HG03097 (cell line): Measurements from ENCODE around the gene NRCAM.
A peak's percentile ranks its signal among the peaks of the same experiment; 100 is the strongest.
"Not testable (repeated sequence)": the region's sequence is repeated elsewhere in the genome, so short reads cannot be mapped to it uniquely, and the experiment has no call there.

ENCODE experiments used
- ATAC-seq: cut with Tn5 transposase; IDR thresholded peaks from one replicate; pipeline ENCODE4 v1.9.1; 2021; ENCODE audit not compliant: unreplicated experiment, low FRiP score

NRCAM gene

DNA sequence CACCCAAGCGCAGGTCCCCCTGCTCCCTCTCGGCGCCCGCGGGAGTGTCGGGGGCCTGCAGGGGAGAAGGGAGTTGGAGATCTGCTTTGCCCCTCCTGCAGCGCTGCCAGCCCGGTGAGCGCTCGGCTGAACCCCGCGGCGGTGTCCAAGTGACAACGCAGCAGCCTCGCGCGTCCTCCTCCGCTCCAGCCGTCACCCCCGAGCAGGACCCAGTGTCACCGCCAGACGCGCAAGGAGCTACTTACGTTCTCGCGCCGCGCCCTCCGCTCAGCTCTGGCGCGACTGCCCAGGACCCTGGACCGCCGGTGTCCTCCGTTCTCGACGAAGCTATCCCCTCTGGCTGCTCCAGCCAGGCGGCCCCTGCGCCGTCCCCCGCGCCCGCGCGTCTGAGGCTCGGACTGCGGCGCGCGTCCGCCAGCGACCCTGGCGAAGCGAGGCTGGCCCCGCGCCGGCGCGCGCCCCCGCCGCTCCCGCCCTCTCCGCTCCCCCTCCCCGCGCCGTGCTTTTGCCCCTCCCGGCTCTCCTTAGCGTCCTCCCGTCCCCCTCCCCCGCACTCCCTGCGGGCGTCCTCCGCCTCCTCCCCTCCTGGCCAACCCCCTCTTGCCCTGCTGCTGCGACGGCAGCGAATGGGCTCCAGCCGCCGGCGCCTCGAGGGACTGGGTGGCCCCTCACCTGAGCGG lies at the start of gene NRCAM:
TSS of gene NRCAM (minus strand) at position 439 of the 680 bp plus-strand sequence. CDS start 216,372 bp downstream, outside the sequence.
- no peak for ATAC-seq

DNA sequence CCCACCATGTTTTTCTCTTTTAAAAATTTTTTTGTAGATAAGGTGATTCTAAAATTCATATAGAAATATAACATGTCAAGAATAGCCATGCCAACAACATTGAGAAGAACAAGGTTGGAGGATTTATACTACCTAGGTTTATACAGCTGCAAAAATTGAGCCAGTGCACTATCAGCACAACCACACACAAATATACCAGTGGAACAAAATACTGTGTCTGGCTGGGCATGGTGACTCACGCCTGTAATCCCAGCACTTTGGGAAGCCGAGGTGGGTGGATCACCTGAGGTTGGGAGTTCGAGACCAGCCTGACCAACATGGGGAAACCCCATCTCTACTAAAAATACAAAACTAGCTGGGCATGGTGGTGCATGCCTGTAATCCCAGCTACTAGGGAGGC lies 48.3 kb upstream of the NRCAM start:
- ATAC-seq = not testable (repeated sequence)

- peak; percentile 77 for ATAC-seq
Observed at GRCh38 chr7:108503112-108504026, 47.1 kb upstream of the NRCAM start.

- ATAC-seq = no peak
Observed at GRCh38 chr7:108499566-108499965, 43.3 kb upstream of the NRCAM start.

GRCh38 chr7:108498481-108498880 lies 42.2 kb upstream of the NRCAM start:
- no peak for ATAC-seq

DNA sequence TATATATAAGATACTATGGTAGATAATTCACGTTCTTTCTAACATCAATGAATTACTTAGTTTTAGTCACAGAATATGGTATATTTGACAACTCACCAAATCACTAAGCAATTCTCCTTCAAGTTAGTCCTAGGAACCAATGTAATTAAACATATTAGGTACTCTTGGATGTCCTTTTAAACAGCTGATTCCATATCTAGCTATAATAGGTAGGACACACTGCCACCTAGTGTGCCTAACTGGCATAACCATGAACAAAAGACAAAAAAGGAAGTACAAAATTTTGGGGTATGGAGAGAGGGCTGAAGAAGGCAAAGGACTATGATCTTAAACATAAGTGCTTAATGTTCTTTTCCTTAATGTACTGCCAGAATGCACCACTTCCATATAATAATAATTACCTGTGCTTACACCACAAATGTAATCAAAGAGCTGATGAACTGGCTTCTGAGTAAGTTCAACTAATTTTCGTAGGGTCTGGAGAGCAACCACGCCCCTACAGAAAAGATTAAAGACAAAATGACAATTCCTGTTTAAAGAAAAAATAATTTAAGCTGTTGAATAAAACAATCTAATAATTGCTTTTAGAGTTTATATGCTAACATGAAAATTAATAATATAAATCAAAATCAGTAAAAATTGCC lies 41.0 kb upstream of the NRCAM start:
- no peak for ATAC-seq

DNA sequence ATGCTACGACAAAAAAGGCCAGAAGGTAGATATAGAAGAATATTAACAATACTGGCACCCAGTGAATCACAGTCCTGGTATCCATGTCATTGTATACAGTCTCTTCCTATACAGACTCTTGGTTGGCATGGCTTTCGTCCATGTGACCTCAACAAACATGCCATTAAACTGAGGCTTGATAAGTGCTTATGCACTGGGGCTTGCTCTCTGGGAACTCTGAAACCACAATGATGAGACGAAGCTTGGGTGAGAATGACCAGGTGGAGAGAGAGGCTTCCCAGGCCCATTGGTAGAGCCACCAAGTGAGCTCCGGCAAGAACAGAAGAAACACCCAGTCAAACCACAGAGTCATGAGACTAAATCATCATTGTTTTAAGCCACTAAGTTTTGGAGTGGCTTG lies 36.5 kb upstream of the NRCAM start:
- ATAC-seq = no peak

DNA sequence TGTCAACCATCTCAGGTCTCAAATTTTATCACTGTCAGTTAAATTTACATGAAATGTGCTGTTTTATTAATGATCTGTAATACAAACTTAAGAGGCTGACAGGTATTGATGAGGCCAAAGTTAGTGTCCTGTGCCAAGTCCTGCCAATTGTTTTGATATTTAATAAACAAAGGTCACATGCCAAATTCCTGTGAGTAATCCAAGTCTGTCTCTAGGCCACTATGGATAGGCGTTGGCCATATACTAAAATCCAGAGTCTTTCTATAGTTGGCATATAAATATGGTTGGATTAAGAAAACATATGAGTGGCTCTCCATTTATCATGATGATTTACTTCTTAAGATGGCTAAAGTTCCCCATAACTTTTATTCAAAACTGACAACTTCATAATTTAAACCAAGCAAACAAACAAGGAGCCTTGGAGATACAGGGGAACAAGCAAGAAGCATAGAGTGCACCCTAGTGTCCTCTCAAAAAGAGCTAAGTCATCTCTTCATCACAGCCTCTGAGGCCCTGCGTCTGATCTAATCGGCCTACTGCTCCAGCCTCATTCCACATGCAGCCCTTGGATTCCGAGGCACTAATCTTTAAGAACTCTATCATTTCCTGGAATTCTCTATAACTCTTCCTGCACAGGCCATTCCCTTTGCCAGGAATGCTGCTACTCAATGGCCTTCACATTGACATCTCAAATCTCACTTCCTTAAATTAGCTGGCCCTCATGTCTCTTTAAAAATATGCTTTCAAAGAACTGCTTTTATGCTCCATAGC lies 32.7 kb upstream of the NRCAM start:
- ATAC-seq = no peak

DNA sequence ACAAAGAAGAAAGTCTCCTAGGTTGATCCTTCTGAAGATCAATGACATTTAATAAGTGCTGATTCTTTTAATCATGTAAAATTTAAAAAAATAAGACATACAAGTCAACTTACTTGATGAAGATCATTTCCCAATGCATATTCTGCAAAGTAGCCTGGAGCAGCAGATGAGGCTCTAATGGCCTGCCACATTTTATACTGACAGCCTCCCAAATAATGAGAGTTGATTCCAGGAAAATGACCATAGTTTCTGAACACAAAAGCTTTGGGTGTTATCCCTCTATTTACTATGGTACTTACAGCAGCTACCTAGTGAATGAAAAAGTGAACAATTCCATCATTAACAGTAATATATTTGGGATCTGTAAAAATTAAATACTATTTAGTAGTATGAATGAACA lies 31.4 kb upstream of the NRCAM start:
- no peak for ATAC-seq

- ATAC-seq = no peak
Observed at GRCh38 chr7:108486291-108486966, 30.2 kb upstream of the NRCAM start.

DNA sequence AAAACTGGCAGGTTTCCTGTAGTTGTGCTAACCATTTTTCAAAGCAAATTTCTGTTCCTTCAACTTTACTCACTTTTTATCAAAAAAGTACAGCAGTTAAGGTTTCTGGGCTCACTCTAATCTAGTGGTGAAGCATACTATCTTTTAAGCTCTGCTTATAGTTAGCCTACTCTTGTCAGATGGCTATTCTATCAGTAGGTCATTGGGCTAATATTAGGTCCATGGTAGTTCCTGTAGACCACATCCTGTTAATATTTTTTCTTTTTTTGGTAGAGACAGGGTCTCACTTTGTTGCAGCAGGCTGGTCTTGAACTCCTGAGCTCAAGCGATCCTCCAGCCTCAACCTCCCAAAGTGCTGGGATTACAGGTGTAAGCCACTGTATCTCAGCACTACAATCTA lies 27.9 kb upstream of the NRCAM start:
- ATAC-seq = no peak

DNA sequence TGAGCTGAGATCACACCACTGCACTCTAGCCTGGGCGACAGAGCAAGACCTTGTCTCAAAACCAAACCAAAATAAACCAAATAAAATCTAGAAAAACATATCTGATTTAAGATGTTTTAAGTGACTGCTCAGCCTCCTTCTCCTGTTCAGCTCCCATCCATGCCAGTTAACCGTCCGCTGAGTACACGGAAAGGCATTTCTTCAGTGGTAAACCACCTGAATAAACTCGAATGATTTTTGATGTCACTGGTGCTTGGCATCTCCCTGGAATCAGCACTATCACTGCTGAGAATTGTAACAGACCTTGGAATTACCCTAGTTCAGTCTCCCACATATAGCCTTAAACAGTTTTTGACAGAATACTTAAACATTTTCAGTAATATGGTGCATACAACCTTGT lies 24.1 kb upstream of the NRCAM start:
- ATAC-seq = no peak

GRCh38 chr7:108479751-108480150 lies 23.5 kb upstream of the NRCAM start:
- no peak for ATAC-seq

DNA sequence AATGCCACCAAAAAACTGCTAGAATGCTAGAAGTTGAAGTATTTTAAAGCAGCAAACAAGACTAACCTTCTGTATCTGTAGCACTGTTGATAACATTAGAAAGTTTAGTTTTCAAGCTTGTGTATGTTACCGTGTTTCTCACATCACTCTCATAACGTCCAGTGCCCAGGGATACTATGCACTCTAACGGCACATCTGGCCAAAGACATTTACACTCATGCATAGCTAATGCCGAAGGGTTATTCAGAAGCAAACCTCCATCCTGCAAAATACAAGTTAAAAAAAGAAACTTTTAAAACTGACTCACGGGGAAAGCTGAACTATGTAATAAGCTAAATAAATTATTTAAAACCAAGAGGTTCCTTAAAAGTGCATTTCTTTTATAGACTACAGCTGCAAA lies 22.9 kb upstream of the NRCAM start:
- no peak for ATAC-seq

DNA sequence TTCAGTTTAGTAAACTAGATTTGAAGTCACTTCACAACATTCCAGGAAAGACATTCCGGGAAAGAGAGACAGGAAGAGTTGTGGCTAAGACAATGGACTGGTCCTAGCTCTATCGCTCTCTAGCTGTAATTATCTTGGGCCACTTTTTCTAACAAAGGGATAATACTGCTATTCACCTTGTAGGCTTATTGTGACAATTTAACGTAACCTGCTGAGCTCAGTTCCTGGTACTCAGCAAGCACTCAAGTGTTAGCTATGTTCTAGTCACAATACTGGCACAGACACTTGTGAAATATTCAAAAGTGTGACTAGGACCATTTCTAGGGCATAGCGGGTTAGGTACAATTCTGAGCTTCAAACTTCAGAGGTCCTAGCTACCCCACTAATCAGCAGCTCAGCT lies 12.0 kb upstream of the NRCAM start:
- ATAC-seq = no peak

GRCh38 chr7:108467391-108467790 lies 11.2 kb upstream of the NRCAM start:
- ATAC-seq = no peak

DNA sequence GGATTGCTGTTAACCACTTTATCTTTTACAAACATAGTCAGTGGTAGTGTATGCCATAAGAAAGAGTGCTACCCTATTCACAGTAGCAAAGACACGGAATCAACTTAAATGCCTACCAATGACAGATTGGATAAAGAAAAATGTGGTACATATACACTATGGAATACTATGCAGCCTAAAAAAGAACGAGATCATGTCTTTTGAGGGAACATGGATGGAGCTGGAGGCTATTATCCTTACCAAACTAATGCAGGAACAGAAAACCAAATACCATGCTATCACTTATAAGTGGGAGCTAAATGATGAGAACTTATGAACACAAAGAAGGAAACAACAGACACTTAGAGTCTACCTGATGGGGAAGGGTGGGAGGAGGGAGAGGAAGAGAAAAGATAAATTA lies 10.1 kb upstream of the NRCAM start:
- not testable (repeated sequence) for ATAC-seq

DNA sequence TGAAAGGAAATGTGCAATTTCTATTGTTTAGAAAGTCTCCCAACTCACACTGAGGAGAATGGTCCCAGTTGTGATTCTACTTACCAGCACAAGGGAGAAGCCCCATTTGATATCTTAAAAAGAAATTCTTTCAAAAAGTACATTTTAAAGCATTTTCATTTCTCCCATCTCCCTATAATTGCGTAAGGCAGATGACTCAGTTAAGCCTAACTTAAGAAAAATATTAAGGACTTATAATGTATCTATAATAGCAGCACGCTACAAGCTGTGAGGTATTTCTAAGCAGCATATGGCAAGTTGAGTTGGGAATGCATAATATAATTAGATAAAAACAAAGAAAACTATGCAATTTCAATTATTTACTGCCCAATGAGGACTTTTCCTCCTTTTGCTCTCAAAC lies 8.5 kb upstream of the NRCAM start:
- ATAC-seq = no peak

GRCh38 chr7:108463613-108464012 lies 7.4 kb upstream of the NRCAM start:
- no peak for ATAC-seq

- ATAC-seq = no peak
Observed at GRCh38 chr7:108461840-108462239, 5.6 kb upstream of the NRCAM start.
